Measurements from ENCODE around the gene TXNL4B. TPM values are rescaled to one million over a fixed set of nuclear protein-coding genes. Genes with fewer than 3 reads are reported as not detected.

TXNL4B gene
- total and polyA plus RNA-seq, 9 donors, result 10.6 to 23.1 (median 14.7) TPM

- peaks cover 2% of the 10 kb centered on the region for H3K4me1 ChIP-seq (ENCODE audit: insufficient read depth)
- TF ChIP-seq POLR2A (IDR thresholded peaks at IDR 0.05) (no peak), EP300 (IDR thresholded peaks at IDR 0.05) (no peak)
- TF ChIP-seq, protein P1, sequence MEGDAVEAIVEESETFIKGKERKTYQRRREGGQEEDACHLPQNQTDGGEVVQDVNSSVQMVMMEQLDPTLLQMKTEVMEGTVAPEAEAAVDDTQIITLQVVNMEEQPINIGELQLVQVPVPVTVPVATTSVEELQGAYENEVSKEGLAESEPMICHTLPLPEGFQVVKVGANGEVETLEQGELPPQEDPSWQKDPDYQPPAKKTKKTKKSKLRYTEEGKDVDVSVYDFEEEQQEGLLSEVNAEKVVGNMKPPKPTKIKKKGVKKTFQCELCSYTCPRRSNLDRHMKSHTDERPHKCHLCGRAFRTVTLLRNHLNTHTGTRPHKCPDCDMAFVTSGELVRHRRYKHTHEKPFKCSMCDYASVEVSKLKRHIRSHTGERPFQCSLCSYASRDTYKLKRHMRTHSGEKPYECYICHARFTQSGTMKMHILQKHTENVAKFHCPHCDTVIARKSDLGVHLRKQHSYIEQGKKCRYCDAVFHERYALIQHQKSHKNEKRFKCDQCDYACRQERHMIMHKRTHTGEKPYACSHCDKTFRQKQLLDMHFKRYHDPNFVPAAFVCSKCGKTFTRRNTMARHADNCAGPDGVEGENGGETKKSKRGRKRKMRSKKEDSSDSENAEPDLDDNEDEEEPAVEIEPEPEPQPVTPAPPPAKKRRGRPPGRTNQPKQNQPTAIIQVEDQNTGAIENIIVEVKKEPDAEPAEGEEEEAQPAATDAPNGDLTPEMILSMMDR (IDR thresholded peaks at IDR 0.05), result peak; percentile 27 to 55 (median 52)
- no peaks in the 10 kb centered on the region for H3K9me3 ChIP-seq
- no peaks in the 10 kb centered on the region for H3K36me3 ChIP-seq
- no peaks in the 10 kb centered on the region for H3K27me3 ChIP-seq
- intact Hi-C loops (cut with DNase I), result no loop called here
- no peak overlapping the region for H3K4me3 ChIP-seq
- WGBS, 3 donors, result 29 to 31% (median 29%) methylated on average over 13 of the region's 13 CpGs
- no peak overlapping the region for H3K27ac ChIP-seq
- peak; percentile 58 to 83 (median 73) for DNase-seq
Measured at GRCh38 chr16:72124761-72125634, 31.6 kb upstream of the TXNL4B start.

- no peaks in the 10 kb centered on the region for H3K9me3 ChIP-seq
- TF ChIP-seq EP300 (IDR thresholded peaks at IDR 0.05) (no peak), POLR2A (IDR thresholded peaks at IDR 0.05) (no peak)
- TF ChIP-seq, protein P1 (IDR thresholded peaks at IDR 0.05), result no peak
Measured at GRCh38 chr16:72124148-72124547, 30.7 kb upstream of the TXNL4B start.

GRCh38 chr16:72123426-72123825, 30.0 kb upstream of the TXNL4B start:
- TF ChIP-seq, protein P1 (IDR thresholded peaks at IDR 0.05), result no peak
- TF ChIP-seq POLR2A (IDR thresholded peaks at IDR 0.05) (no peak), EP300 (IDR thresholded peaks at IDR 0.05) (no peak)
- H3K36me3 ChIP-seq, result no peaks in the 10 kb centered on the region
- no peak overlapping the region for H3K4me3 ChIP-seq
- H3K27me3 ChIP-seq, result no peaks in the 10 kb centered on the region
- H3K27ac ChIP-seq, result no peak overlapping the region
- intact Hi-C loops (cut with DNase I), result no loop called here
- peaks cover 2% of the 10 kb centered on the region for H3K4me1 ChIP-seq (ENCODE audit: insufficient read depth)
- 70 to 76% (median 71%) methylated on average over 8 of the region's 8 CpGs for WGBS, 3 donors
- DNase-seq, result no peak
- no peaks in the 10 kb centered on the region for H3K9me3 ChIP-seq

More at GRCh38 chr16:72124148-72124547, 30.7 kb upstream of the TXNL4B start:
- WGBS, 3 donors, result 94 to 97% (median 96%) methylated on average over 3 of the region's 3 CpGs
- no peak overlapping the region for H3K27ac ChIP-seq
- H3K27me3 ChIP-seq, result no peaks in the 10 kb centered on the region
- peaks cover 2% of the 10 kb centered on the region for H3K4me1 ChIP-seq (ENCODE audit: insufficient read depth)
- DNase-seq, result no peak
- no peak overlapping the region for H3K4me3 ChIP-seq
- no peaks in the 10 kb centered on the region for H3K36me3 ChIP-seq
- intact Hi-C loops (cut with DNase I), result no loop called here

GRCh38 chr16:72122916-72123315, 29.5 kb upstream of the TXNL4B start:
- no peaks in the 10 kb centered on the region for H3K27me3 ChIP-seq
- no peaks in the 10 kb centered on the region for H3K36me3 ChIP-seq
- DNase-seq, result no peak
- no peak overlapping the region for H3K27ac ChIP-seq
- 88 to 93% (median 90%) methylated on average over 11 of the region's 11 CpGs for WGBS, 3 donors
- TF ChIP-seq POLR2A (IDR thresholded peaks at IDR 0.05) (no peak), EP300 (IDR thresholded peaks at IDR 0.05) (no peak)
- TF ChIP-seq, protein P1 (IDR thresholded peaks at IDR 0.05), result no peak
- intact Hi-C loops (cut with DNase I), result no loop called here
- no peaks in the 10 kb centered on the region for H3K9me3 ChIP-seq
- H3K4me3 ChIP-seq, result no peak overlapping the region
- peaks cover 2% of the 10 kb centered on the region for H3K4me1 ChIP-seq (ENCODE audit: insufficient read depth)

Data from ovary (tissue), 9 donors.